HG02763 (cell line): ENCODE data around the gene PKN1.

Experiments used
- ATAC-seq: cut with Tn5 transposase; IDR thresholded peaks from one replicate; pipeline ENCODE4 v1.9.1; 2021; ENCODE audit warnings: mild to moderate bottlenecking, moderate library complexity; ENCODE audit not compliant: unreplicated experiment

PKN1 gene

GRCh38 chr19:14425696-14426138, 7.4 kb upstream of the PKN1 start:
- ATAC-seq: no peak

- no peak for ATAC-seq
These were observed 5.6 kb upstream of the PKN1 start for GRCh38 chr19:14427461-14427860.

- no peak for ATAC-seq
These were observed 4.2 kb upstream of the PKN1 start for GRCh38 chr19:14428882-14429416.

- no peak for ATAC-seq
These were observed 2.4 kb upstream of the PKN1 start for GRCh38 chr19:14430712-14431111.

DNA sequence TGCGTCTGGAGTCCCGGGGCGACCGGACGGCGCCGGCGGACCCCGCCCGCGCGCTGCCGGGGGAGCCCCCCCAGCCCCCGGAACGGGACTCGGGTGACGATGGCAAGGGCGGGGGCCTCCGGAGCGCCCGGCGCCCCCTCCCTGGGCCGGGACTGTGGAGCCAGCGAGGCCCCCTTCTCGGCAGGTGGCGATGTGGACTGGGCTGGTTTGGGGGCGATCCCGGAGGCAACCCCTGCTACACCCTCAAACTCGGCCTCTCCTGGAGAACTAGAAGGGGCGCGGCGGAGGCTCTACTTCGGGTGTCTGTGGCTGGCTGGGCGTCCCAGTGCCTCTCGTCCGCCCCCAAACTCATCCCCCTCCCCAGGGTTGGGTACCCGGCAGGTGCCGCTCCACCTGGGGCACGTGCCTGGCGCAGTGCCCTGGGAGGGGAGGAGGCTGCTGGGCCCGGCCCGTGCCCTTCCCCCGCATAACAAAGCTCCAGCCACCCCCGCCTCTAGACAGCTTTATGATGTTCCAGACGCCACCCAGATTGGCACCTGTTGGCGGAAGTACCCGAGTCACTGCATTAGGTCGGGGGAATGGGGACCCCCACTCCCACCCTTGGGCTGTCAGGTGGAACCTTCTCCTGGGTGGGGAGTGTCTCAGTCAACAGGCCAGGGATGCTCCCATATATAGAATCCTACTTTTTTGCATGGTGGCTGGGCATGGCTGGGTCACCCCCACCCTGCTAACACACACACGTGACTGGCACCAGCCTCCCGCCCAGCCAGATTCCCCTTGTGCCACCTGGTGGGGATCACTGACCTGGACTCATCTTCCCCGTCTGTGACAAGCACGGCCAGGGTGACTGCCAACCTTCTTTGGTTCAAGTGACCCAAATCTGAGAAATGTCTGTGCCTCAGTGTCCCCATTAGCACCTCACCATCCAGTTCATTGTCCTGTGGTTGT, 722 bp downstream of the PKN1 start:
- ATAC-seq: no peak

DNA sequence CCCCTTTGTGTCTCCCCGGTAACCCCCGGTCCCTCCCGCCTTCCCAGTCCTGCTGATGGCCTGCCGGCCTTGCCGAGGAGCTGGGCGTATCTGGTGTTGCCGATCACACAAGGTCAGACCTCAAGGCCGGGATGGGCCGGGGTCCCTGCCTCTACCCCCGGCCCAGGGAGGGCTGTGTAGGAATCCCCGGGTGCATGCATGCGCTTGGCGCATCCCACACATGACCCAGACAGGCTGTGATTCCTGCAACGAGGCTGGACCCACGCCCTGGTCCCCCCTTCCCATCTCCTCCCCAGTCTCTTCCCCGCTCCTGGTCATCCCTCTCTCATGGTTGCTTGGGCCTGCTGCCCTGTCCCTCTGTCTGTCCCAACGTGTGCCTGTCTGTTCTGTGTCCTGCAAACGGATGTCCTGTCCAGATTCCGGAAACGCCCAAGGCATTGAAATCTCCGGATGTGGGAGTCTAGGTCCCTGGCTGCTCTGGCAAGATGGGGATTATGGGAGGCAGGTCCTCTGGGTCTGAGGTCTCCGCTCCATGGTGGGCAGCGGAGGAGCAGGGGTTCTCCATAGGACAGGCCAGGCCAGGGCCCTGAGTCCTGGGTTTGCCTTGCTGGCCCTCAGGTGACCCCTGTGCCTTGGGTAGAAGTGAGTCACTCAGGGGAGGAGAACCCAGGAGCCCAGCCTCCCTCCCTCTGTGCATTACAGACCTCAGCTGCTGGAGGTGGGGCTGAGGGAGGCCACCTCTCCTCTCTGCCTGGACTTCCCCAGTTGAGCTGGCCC, 1.6 kb downstream of the PKN1 start:
- no peak for ATAC-seq

- no peak for ATAC-seq
These were observed 2.4 kb downstream of the PKN1 start for GRCh38 chr19:14435320-14436050.

- no peak for ATAC-seq
These were observed 4.6 kb downstream of the PKN1 start for GRCh38 chr19:14437578-14438140.

DNA sequence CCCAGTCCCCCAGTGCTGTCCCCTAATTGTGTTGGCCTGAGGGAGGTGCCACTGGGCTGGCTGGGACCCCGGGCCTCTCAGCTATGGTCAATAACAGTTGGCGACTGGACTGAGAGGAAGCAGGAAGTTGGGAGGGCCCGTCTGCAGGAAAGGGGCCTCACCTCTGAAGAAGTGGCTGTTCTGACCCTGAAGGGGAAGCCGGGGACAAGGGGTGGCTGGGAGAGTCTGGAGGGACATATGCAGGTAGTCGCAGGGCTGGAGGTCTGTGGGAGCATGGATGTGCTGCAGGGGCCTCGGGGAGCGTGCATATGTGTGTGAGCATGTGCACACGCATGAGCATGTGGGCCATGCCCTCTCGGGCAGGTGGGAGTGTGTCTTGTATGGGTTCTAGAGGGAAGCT, 5.9 kb downstream of the PKN1 start:
- no peak for ATAC-seq

DNA sequence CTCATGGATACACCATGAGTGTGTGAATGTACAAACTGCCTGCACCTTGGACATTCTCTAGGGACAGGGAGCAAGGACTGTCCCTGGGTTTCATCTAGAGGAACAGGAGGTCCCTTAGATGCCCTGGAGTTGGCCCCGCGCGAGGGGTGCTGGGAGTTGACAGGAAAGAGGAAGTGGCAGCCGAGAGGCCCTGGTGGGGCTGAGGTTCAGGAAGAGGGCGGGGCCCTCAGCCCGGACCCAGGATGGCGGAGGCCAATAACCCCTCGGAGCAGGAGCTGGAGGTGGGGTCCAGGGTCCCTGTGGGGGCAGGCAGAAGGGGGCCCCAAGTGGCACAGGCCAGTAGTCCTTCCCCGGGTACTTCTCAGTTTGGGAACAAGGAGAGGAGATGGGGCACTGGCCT, 6.9 kb downstream of the PKN1 start:
- ATAC-seq: peak; percentile 67

DNA sequence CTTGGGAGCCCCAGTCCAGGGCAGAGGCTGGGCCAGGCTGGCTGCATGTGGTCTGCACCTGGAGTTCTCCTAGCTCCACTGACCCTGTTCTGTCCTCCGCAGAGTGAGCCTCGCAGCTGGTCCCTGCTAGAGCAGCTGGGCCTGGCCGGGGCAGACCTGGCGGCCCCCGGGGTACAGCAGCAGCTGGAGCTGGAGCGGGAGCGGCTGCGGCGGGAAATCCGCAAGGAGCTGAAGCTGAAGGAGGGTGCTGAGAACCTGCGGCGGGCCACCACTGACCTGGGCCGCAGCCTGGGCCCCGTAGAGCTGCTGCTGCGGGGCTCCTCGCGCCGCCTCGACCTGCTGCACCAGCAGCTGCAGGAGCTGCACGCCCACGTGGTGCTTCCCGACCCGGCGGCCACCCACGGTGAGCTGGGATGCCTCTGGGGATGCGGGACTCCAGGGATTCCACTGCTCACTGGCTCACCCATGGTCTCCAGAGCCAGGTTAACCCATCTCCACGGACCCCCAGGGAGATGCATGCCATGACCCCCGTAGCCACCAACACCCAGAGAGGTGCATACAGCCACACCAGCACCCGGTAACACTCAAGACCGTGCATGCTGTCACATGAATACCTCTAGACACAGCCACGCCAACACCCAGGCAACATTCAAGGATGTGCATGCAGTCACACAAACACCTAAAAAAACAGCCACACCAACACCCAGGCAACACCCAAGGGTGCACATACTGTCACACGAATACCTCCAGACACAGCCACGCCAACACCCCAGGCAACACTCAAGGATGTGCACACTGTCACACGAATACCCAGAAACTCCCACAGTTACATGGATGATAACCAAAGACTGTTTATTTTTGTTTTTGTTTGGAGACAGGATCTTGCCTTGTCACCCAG, 8.2 kb downstream of the PKN1 start:
- ATAC-seq: no peak

DNA sequence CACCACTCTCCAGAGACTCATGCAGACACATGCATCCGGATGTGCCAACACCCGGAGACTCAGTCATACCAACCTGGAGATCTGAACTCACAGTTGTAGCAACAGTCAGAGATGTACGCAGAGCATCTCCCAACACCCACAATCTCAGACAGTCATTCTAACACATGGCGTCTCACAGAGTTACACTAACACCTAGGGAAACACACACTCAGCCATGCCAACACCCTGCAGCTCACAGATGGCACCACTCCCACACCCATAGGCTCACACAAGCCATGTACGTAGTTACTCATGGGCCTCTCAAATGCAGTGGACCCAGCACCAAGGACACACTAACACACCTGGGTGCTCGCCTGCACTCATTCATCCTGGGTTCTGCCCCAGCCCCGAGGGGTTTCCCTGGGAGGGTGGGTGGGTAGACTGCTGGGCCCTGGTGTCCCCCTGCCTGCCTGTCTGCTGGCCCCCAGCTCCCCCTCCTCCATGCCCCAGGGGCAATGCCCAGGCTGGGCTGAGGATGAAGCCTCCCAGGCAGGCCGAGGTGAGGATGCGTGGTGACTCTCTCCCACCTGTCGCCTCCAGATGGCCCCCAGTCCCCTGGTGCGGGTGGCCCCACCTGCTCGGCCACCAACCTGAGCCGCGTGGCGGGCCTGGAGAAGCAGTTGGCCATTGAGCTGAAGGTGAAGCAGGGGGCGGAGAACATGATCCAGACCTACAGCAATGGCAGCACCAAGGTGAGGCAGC, 10.0 kb downstream of the PKN1 start:
- ATAC-seq: no peak

GRCh38 chr19:14443632-14444216, 10.6 kb downstream of the PKN1 start:
- no peak for ATAC-seq

GRCh38 chr19:14446336-14447036, 13.4 kb downstream of the PKN1 start:
- no peak for ATAC-seq

GRCh38 chr19:14449321-14449720, 16.2 kb downstream of the PKN1 start:
- ATAC-seq: no peak

- ATAC-seq: no peak
These were observed 17.2 kb downstream of the PKN1 start for GRCh38 chr19:14450168-14450874.

- no peak for ATAC-seq
These were observed 17.8 kb downstream of the PKN1 start for GRCh38 chr19:14450876-14451275.
